ENCODE data around the gene PLEKHH1.

- TF ChIP-seq REST (IDR thresholded peaks at IDR 0.05) (no peak), SP1 (IDR thresholded peaks at IDR 0.05) (no peak), CTCF (IDR thresholded peaks at IDR 0.05; ENCODE audit: low read depth, low read length, missing input control) (no peak), MAX (IDR thresholded peaks at IDR 0.05) (no peak), TAF1 (conservative IDR thresholded peaks at IDR 0.05) (no peak), YY1 (IDR thresholded peaks at IDR 0.05) (no peak), GABPA (IDR thresholded peaks at IDR 0.05 in 1 of 2, conservative IDR thresholded peaks at IDR 0.05 in 1 of 2) (no peak), RXRA (IDR thresholded peaks at IDR 0.05) (no peak), ATF3 (IDR thresholded peaks at IDR 0.05) (no peak), ZBTB33 (IDR thresholded peaks at IDR 0.05) (no peak), FOXA1 (IDR thresholded peaks at IDR 0.05) (no peak)
Observed at GRCh38 chr14:67500981-67501380, 32.1 kb upstream of the PLEKHH1 start.

Data from liver (tissue), 3 donors.